ENCODE data around the gene CDH8. TPM values are rescaled to one million over a fixed set of nuclear protein-coding genes. Genes with fewer than 3 reads are reported as not detected.

CDH8 gene
- total RNA-seq, 1 donor from 2014 or later = 8.0 TPM

- no peaks in the 10 kb centered on the region for H3K4me1 Mint-ChIP-seq (ENCODE audit: unreplicated experiment)
- no peak for TF ChIP-seq CTCF (conservative IDR thresholded peaks at IDR 0.05)
- peaks cover 3% of the 10 kb centered on the region for H3K9me3 Mint-ChIP-seq
- no peak overlapping the region for H3K27ac Mint-ChIP-seq
- H3K27me3 Mint-ChIP-seq = no peaks in the 10 kb centered on the region
- no peak overlapping the region for H3K4me3 Mint-ChIP-seq
- H3K36me3 Mint-ChIP-seq = no peaks in the 10 kb centered on the region
- DNase-seq (ENCODE audit: extremely low spot score, unreplicated experiment) = no peak
Observed at GRCh38 chr16:61877436-61877835, 158.8 kb downstream of the CDH8 start.

- Mint-ChIP-seq H3K9me3 (peaks cover 3% of the 10 kb centered on the region), H3K36me3 (no peaks in the 10 kb centered on the region), H3K27me3 (no peaks in the 10 kb centered on the region), H3K4me3 (no peak overlapping the region), H3K27ac (no peak overlapping the region), H3K4me1 (ENCODE audit: unreplicated experiment) (no peaks in the 10 kb centered on the region)
- DNase-seq (ENCODE audit: extremely low spot score, unreplicated experiment) = no peak
- no peak for TF ChIP-seq CTCF (conservative IDR thresholded peaks at IDR 0.05)
Observed at GRCh38 chr16:61872778-61873119, 163.5 kb downstream of the CDH8 start.

GRCh38 chr16:61871837-61872777 is 164.1 kb downstream of the CDH8 start:
- H3K4me3 Mint-ChIP-seq = no peak overlapping the region

GRCh38 chr16:61862221-61863155 is 173.8 kb downstream of the CDH8 start:
- DNase-seq (ENCODE audit: extremely low spot score, unreplicated experiment) = no peak
- H3K27ac Mint-ChIP-seq = no peak overlapping the region
- H3K4me1 Mint-ChIP-seq (ENCODE audit: unreplicated experiment) = peaks cover 7% of the 10 kb centered on the region
- H3K4me3 Mint-ChIP-seq = no peak overlapping the region
- H3K36me3 Mint-ChIP-seq = no peaks in the 10 kb centered on the region
- H3K9me3 Mint-ChIP-seq = no peaks in the 10 kb centered on the region
- no peak for TF ChIP-seq CTCF (conservative IDR thresholded peaks at IDR 0.05)
- no peaks in the 10 kb centered on the region for H3K27me3 Mint-ChIP-seq

More at GRCh38 chr16:61871837-61872777, 164.1 kb downstream of the CDH8 start:
- no peak overlapping the region for H3K27ac Mint-ChIP-seq
- H3K36me3 Mint-ChIP-seq = no peaks in the 10 kb centered on the region
- TF ChIP-seq CTCF (conservative IDR thresholded peaks at IDR 0.05) = no peak
- H3K4me1 Mint-ChIP-seq (ENCODE audit: unreplicated experiment) = no peaks in the 10 kb centered on the region
- DNase-seq (ENCODE audit: extremely low spot score, unreplicated experiment) = no peak
- no peaks in the 10 kb centered on the region for H3K27me3 Mint-ChIP-seq
- no peaks in the 10 kb centered on the region for H3K9me3 Mint-ChIP-seq

GRCh38 chr16:61858988-61859387 is 177.2 kb downstream of the CDH8 start:
- DNase-seq (ENCODE audit: extremely low spot score, unreplicated experiment) = no peak
- no peak overlapping the region for H3K27ac Mint-ChIP-seq
- no peaks in the 10 kb centered on the region for H3K36me3 Mint-ChIP-seq
- H3K27me3 Mint-ChIP-seq = no peaks in the 10 kb centered on the region
- H3K4me3 Mint-ChIP-seq = no peak overlapping the region
- H3K4me1 Mint-ChIP-seq (ENCODE audit: unreplicated experiment) = peaks cover 7% of the 10 kb centered on the region
- H3K9me3 Mint-ChIP-seq = no peaks in the 10 kb centered on the region
- TF ChIP-seq CTCF (conservative IDR thresholded peaks at IDR 0.05) = no peak
